HG03442 (cell line): ENCODE data around the gene OTC.

Experiments used
- ATAC-seq: cut with Tn5 transposase; IDR thresholded peaks from one replicate; pipeline ENCODE4 v1.9.1; 2021; ENCODE audit warnings: mild to moderate bottlenecking, moderate library complexity; ENCODE audit not compliant: unreplicated experiment

OTC gene

DNA sequence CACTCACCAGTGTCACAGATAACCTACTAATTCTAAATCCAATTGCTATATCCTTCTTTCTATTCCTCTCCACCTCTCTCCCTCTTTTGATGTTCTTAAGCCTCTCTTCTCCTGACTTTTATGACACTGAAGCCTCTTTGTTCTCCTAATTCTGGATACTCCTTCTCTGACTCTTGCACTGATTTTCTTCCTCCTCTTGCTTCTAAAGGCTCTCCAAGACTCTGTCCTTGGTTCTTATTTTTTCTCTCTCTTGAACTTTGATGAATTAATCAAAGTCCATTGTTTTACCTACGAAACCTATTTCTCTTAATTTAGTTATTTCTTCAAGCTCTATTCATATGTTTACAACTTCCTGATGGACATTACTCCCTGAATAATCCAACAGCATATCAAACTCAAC is 113.3 kb downstream of the OTC start:
- no peak for ATAC-seq

DNA sequence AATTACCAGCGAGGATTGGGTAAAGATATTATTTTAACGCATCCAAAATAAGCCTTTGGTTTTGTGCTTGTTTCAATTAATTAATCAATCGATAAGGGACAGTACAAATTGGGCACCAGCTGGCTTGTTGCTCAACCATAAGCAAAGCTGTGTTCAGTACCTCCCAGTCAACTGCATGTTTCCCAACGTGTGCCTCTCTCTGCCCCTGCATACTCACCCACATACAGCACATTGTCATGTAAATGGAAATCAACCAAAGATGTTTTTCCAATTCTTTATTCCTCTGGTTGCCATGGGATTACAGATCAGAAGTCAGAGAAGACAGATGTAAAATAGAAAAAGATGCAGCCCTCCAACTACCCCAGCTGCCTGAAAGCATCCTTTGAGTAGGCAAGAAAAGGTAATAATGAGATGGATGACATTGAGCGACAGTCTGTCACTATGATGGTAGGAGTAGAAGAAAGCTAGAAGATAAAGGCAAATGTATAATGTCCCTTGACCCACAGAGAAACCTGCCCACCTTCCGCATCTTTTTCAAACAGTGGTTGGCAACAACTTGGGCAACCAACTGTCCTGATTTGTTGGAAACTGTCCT is 116.3 kb downstream of the OTC start:
- no peak for ATAC-seq
